ENCODE data around the gene ZNF580.

ZNF580 gene

GRCh38 chr19:55611983-55612645 is 28.7 kb upstream of the ZNF580 start:
- ChIA-PET CTCF (interaction anchor here (0.8 kb wide), 1 partner anchor 20 kb away, joined by 5 read pairs; no protein-coding TSS in a partner anchor), POLR2A (ENCODE audit: low non-redundant PET) (interaction anchor here (0.7 kb wide), 1 partner anchor 12 kb away, joined by 3 read pairs; the partner anchor contains the start of gene ZNF784)
- peak overlapping the region; percentile 27 for H3K27ac ChIP-seq
- DNase-seq (ENCODE audit: low spot score), result no peak
- TF ChIP-seq CTCF (conservative IDR thresholded peaks at IDR 0.05; ENCODE audit: low read depth), result no peak

- ChIA-PET CTCF (interaction anchor here (0.7 kb wide), 1 partner anchor 102 kb away, joined by 4 read pairs; no protein-coding TSS in a partner anchor), POLR2A (ENCODE audit: low non-redundant PET) (no interaction called here)
- H3K27ac ChIP-seq, result peak overlapping the region; percentile 27; the same call in 1 of the 2 replicates
- no peak for DNase-seq (ENCODE audit: low spot score)
- TF ChIP-seq CTCF (conservative IDR thresholded peaks at IDR 0.05; ENCODE audit: low read depth), result no peak
Observed at GRCh38 chr19:55613396-55613795, 27.4 kb upstream of the ZNF580 start.

DNA sequence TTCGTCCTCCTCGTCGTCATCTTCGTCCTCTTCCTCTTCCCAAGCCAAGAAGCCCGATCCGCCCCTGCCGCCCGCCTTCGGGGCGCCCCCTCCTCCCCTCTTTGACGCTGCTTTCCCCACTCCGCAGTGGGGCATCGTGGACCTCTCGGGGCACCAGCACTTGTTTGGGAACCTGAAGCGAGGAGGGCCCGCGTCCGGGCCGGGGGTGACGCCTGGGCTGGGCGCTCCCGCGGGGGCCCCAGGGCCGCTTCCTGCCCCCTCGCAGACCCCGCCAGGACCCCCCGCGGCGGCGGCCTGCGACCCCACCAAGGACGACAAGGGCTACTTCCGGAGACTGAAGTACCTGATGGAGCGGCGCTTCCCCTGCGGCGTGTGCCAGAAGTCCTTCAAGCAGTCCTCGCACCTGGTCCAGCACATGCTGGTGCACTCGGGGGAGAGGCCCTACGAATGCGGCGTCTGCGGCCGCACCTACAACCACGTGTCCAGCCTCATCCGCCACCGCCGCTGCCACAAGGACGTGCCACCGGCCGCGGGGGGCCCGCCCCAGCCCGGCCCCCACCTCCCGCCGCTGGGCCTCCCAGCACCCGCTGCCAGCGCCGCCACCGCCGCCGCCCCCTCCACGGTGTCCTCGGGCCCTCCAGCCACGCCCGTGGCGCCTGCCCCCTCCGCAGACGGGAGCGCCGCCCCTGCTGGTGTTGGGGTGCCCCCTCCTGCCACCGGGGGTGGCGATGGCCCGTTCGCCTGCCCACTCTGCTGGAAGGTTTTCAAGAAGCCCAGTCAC is 26.7 kb upstream of the ZNF580 start:
- DNase-seq (ENCODE audit: low spot score), result no peak
- H3K27ac ChIP-seq, result no peak overlapping the region
- ChIA-PET CTCF (no interaction called here), POLR2A (ENCODE audit: low non-redundant PET) (no interaction called here)
- no peak for TF ChIP-seq CTCF (conservative IDR thresholded peaks at IDR 0.05; ENCODE audit: low read depth)

DNA sequence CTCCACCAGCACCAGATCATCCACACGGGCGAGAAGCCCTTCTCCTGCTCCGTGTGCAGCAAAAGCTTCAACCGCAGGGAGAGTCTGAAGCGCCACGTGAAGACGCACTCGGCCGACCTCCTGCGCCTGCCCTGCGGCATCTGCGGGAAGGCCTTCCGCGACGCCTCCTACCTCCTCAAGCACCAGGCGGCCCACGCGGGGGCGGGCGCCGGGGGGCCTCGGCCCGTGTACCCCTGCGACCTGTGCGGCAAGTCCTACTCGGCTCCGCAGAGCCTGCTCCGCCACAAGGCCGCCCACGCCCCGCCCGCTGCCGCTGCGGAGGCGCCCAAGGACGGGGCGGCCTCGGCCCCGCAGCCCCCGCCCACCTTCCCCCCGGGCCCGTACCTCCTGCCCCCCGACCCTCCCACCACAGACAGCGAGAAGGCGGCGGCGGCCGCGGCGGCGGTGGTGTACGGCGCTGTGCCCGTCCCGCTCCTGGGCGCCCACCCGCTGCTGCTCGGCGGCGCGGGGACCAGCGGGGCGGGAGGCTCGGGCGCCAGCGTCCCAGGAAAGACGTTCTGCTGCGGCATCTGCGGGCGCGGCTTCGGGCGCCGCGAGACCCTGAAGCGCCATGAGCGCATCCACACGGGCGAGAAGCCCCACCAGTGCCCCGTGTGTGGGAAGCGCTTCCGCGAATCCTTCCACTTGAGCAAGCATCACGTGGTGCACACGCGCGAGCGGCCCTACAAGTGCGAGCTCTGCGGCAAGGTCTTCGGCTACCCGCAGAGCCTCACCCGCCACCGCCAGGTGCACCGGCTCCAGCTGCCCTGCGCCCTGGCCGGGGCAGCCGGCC is 25.9 kb upstream of the ZNF580 start:
- no peak for TF ChIP-seq CTCF (conservative IDR thresholded peaks at IDR 0.05; ENCODE audit: low read depth)
- DNase-seq (ENCODE audit: low spot score), result no peak
- CTCF ChIA-PET, result no interaction called here
- POLR2A ChIA-PET (ENCODE audit: low non-redundant PET), result no interaction called here
- no peak overlapping the region for H3K27ac ChIP-seq

- H3K27ac ChIP-seq, result no peak overlapping the region
- TF ChIP-seq CTCF (conservative IDR thresholded peaks at IDR 0.05; ENCODE audit: low read depth), result no peak
- DNase-seq (ENCODE audit: low spot score), result no peak
- ChIA-PET POLR2A (ENCODE audit: low non-redundant PET) (no interaction called here), CTCF (no interaction called here)
Observed at GRCh38 chr19:55615543-55616394, 25.0 kb upstream of the ZNF580 start.
